Measurements from ENCODE around the gene PTGIS.
"Not testable (repeated sequence)": the region's sequence is repeated elsewhere in the genome, so short reads cannot be mapped to it uniquely, and the experiment has no call there.

Gene PTGIS

DNA sequence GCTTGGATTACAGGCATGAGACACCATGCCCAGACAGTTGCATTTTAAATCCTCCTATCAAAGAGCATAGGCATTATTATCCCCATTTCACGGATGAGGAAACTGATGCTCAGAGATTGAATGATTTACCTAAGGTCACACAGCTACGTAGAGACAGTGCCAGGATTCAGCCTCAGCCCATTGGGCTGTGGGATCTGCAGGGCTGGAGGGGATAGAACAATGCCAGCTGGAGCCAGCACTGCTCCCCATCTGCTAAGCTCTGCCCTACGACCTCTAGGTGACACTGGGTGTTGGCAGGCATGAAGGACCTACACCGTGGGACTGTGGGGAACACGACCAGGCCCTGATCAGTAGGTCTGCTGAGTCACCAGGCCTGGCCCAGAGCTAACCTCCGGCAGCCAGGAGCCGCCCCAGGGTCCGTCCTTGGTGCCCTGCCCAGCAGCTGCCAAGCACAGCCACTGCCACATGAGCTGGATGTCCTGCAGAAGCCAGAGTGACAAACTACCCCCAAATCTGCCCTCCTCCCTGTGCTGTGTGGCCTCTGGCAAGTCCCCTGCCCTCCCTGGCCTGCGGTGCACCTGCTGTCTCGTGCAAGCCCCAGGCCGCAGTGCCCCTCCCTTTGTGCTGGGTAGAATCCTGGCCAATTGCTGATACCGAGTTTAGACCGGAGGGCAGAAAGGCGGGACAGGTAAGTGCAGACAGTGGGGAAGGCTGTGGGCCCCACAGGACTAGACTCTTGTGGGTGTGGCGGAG lies 47.6 kb upstream of the PTGIS start:
- Histone ChIP-seq H2BK120ac (ENCODE audit: low read depth, low read length) (no peak overlapping the region), H2BK12ac (ENCODE audit: low read length in 2 of 2) (no peak overlapping the region), H3K27me3 (ENCODE audit: control insufficient read depth in 1 of 2, insufficient read depth in 1 of 2, low read length in 2 of 2) (peaks cover 0 to 6% of the 10 kb centered on the region in 2 experiments), H3K4me3 (ENCODE audit: insufficient read depth in 1 of 2, low read depth in 1 of 2, low read length in 2 of 2) (no peak overlapping the region), H2AK5ac (ENCODE audit: low read length, severe bottlenecking) (no peak overlapping the region), H4K91ac (ENCODE audit: low read length) (no peak overlapping the region), H3K23ac (ENCODE audit: low read length in 2 of 2) (no peak overlapping the region), H3K79me1 (replicated peaks; ENCODE audit: low read length, poor library complexity, severe bottlenecking) (no peaks in the 10 kb centered on the region), H3K4me2 (ENCODE audit: low read length, poor library complexity, severe bottlenecking) (no peak overlapping the region), H3K18ac (ENCODE audit: low read depth in 1 of 2, low read length in 2 of 2) (no peak overlapping the region), H3K9me3 (ENCODE audit: control insufficient read depth, low read length) (no peaks in the 10 kb centered on the region), H3K4me1 (ENCODE audit: control insufficient read depth, insufficient read depth, low read depth, low read length) (peaks cover 9% of the 10 kb centered on the region), H3K9ac (ENCODE audit: low read length) (no peak overlapping the region), H2BK15ac (ENCODE audit: low read depth, poor library complexity, severe bottlenecking) (no peak overlapping the region), H2AFZ (ENCODE audit: low read depth, low read length) (no peak overlapping the region), H3K4ac (ENCODE audit: low read depth in 1 of 2, low read length in 2 of 2) (no peak overlapping the region), H2BK5ac (ENCODE audit: low read depth, low read length, poor library complexity, severe bottlenecking) (no peak overlapping the region), H3K27ac (ENCODE audit: low read length, poor library complexity, severe bottlenecking) (no peak overlapping the region), H3K14ac (ENCODE audit: low read length in 2 of 2) (peak overlapping the region in 1 of 2 experiments; percentile 44), H3K36me3 (ENCODE audit: control insufficient read depth in 1 of 2, insufficient read depth in 2 of 2, low read depth in 1 of 2, low read length in 2 of 2) (no peaks in the 10 kb centered on the region), H4K8ac (ENCODE audit: low read length) (no peak overlapping the region)
- 80% methylated on average over 15 of the region's 15 CpGs for WGBS
- DNase-seq: no peak

DNA sequence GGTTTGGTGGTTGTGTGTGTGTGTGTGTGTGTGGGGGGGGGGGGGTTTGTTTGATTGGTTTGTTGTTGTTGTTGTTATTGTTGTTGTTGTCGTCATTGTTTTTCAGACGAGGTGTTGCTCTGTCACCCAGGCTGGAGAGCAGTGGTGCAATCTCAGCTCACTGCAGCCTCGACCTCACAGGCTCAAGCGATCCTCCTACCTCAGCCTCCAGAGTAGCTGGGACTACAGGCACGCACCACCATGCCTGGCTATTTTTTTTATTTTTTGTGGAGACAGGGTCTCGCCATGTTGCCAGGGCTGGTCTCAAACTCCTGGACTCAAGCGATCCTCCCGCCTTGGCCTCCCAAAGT lies 47.1 kb upstream of the PTGIS start:
- not testable (repeated sequence) for H3K27ac ChIP-seq (ENCODE audit: low read length, poor library complexity, severe bottlenecking); H3K4me3 ChIP-seq (ENCODE audit: insufficient read depth in 1 of 2, low read depth in 1 of 2, low read length in 2 of 2); H3K79me1 ChIP-seq (replicated peaks; ENCODE audit: low read length, poor library complexity, severe bottlenecking); H3K18ac ChIP-seq (ENCODE audit: low read depth in 1 of 2, low read length in 2 of 2); H3K9me3 ChIP-seq (ENCODE audit: control insufficient read depth, low read length); H3K4me2 ChIP-seq (ENCODE audit: low read length, poor library complexity, severe bottlenecking); H2BK12ac ChIP-seq (ENCODE audit: low read length in 2 of 2); H2BK15ac ChIP-seq (ENCODE audit: low read depth, poor library complexity, severe bottlenecking); H3K36me3 ChIP-seq (ENCODE audit: control insufficient read depth in 1 of 2, insufficient read depth in 2 of 2, low read depth in 1 of 2, low read length in 2 of 2); H2AK5ac ChIP-seq (ENCODE audit: low read length, severe bottlenecking); DNase-seq; H2BK5ac ChIP-seq (ENCODE audit: low read depth, low read length, poor library complexity, severe bottlenecking); H3K23ac ChIP-seq (ENCODE audit: low read length in 2 of 2); H4K8ac ChIP-seq (ENCODE audit: low read length); H3K27me3 ChIP-seq (ENCODE audit: control insufficient read depth in 1 of 2, insufficient read depth in 1 of 2, low read length in 2 of 2); H3K4ac ChIP-seq (ENCODE audit: low read depth in 1 of 2, low read length in 2 of 2); H2AFZ ChIP-seq (ENCODE audit: low read depth, low read length); H3K14ac ChIP-seq (ENCODE audit: low read length in 2 of 2); H3K9ac ChIP-seq (ENCODE audit: low read length); H4K91ac ChIP-seq (ENCODE audit: low read length); H2BK120ac ChIP-seq (ENCODE audit: low read depth, low read length); H3K4me1 ChIP-seq (ENCODE audit: control insufficient read depth, insufficient read depth, low read depth, low read length)
- WGBS: 89% methylated on average over 7 of the region's 8 CpGs

- Histone ChIP-seq H3K4ac (ENCODE audit: low read depth in 1 of 2, low read length in 2 of 2) (no peak overlapping the region), H3K27me3 (ENCODE audit: control insufficient read depth in 1 of 2, insufficient read depth in 1 of 2, low read length in 2 of 2) (peaks cover 0 to 3% of the 10 kb centered on the region in 2 experiments), H3K9ac (ENCODE audit: low read length) (no peak overlapping the region), H2AK5ac (ENCODE audit: low read length, severe bottlenecking) (no peak overlapping the region), H2BK12ac (ENCODE audit: low read length in 2 of 2) (no peak overlapping the region), H2BK15ac (ENCODE audit: low read depth, poor library complexity, severe bottlenecking) (no peak overlapping the region), H4K91ac (ENCODE audit: low read length) (no peak overlapping the region), H3K4me1 (ENCODE audit: control insufficient read depth, insufficient read depth, low read depth, low read length) (peaks cover 10% of the 10 kb centered on the region), H3K14ac (ENCODE audit: low read length in 2 of 2) (no peak overlapping the region), H2AFZ (ENCODE audit: low read depth, low read length) (no peak overlapping the region), H4K8ac (ENCODE audit: low read length) (no peak overlapping the region), H3K36me3 (ENCODE audit: control insufficient read depth in 1 of 2, insufficient read depth in 2 of 2, low read depth in 1 of 2, low read length in 2 of 2) (no peaks in the 10 kb centered on the region), H2BK120ac (ENCODE audit: low read depth, low read length) (no peak overlapping the region), H3K18ac (ENCODE audit: low read depth in 1 of 2, low read length in 2 of 2) (no peak overlapping the region), H3K4me2 (ENCODE audit: low read length, poor library complexity, severe bottlenecking) (no peak overlapping the region), H3K23ac (ENCODE audit: low read length in 2 of 2) (no peak overlapping the region), H2BK5ac (ENCODE audit: low read depth, low read length, poor library complexity, severe bottlenecking) (no peak overlapping the region), H3K79me1 (replicated peaks; ENCODE audit: low read length, poor library complexity, severe bottlenecking) (no peaks in the 10 kb centered on the region), H3K27ac (ENCODE audit: low read length, poor library complexity, severe bottlenecking) (no peak overlapping the region), H3K4me3 (ENCODE audit: insufficient read depth in 1 of 2, low read depth in 1 of 2, low read length in 2 of 2) (no peak overlapping the region), H3K9me3 (ENCODE audit: control insufficient read depth, low read length) (no peaks in the 10 kb centered on the region)
- WGBS: 79% methylated on average over 10 of the region's 13 CpGs
- no peak for DNase-seq
Observed at GRCh38 chr20:49614338-49615050, 46.6 kb upstream of the PTGIS start.

DNA sequence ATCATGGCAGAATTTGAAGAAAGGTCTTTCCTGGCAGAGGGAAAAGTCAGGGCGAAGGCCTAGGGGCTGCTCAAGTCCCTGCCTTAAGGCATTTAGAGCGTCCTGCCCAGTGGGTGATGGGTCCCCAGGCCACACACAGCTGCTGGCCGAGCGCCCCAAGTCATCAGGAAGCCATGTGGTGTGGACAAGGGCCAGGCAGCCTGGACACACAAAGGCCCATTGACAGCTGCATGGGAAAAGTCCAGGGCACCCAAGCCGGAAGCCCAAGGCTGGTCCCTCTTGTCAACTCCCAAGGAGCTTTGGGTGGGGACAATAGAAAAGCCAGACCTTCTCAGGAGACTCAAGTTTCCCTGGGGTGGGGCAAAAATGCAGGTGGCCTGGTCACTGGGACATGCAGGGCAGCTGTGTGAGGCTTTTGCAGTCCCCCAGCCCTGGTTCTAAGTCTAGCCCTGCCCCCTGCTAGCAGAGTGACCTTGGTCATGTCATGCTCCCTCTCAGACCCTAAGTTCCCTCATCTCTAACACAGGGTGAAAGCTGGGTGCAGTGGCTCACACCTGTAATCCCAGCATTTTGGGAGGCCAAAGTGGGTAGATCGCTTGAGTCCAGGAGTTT lies 44.3 kb upstream of the PTGIS start:
- Histone ChIP-seq H3K79me1 (replicated peaks; ENCODE audit: low read length, poor library complexity, severe bottlenecking) (no peaks in the 10 kb centered on the region), H3K4ac (ENCODE audit: low read depth in 1 of 2, low read length in 2 of 2) (no peak overlapping the region), H4K91ac (ENCODE audit: low read length) (no peak overlapping the region), H3K9ac (ENCODE audit: low read length) (no peak overlapping the region), H3K14ac (ENCODE audit: low read length in 2 of 2) (no peak overlapping the region), H2BK15ac (ENCODE audit: low read depth, poor library complexity, severe bottlenecking) (no peak overlapping the region), H3K4me2 (ENCODE audit: low read length, poor library complexity, severe bottlenecking) (no peak overlapping the region), H3K27ac (ENCODE audit: low read length, poor library complexity, severe bottlenecking) (no peak overlapping the region), H2BK5ac (ENCODE audit: low read depth, low read length, poor library complexity, severe bottlenecking) (no peak overlapping the region), H2BK120ac (ENCODE audit: low read depth, low read length) (no peak overlapping the region), H4K8ac (ENCODE audit: low read length) (no peak overlapping the region), H3K4me3 (ENCODE audit: insufficient read depth in 1 of 2, low read depth in 1 of 2, low read length in 2 of 2) (no peak overlapping the region), H3K4me1 (ENCODE audit: control insufficient read depth, insufficient read depth, low read depth, low read length) (peaks cover 11% of the 10 kb centered on the region), H2AFZ (ENCODE audit: low read depth, low read length) (no peak overlapping the region), H3K18ac (ENCODE audit: low read depth in 1 of 2, low read length in 2 of 2) (no peak overlapping the region), H2AK5ac (ENCODE audit: low read length, severe bottlenecking) (peak overlapping the region; percentile 28), H3K27me3 (ENCODE audit: control insufficient read depth in 1 of 2, insufficient read depth in 1 of 2, low read length in 2 of 2) (peaks cover 0 to 7% of the 10 kb centered on the region in 2 experiments), H3K36me3 (ENCODE audit: control insufficient read depth in 1 of 2, insufficient read depth in 2 of 2, low read depth in 1 of 2, low read length in 2 of 2) (no peaks in the 10 kb centered on the region), H3K9me3 (ENCODE audit: control insufficient read depth, low read length) (no peaks in the 10 kb centered on the region), H2BK12ac (ENCODE audit: low read length in 2 of 2) (no peak overlapping the region), H3K23ac (ENCODE audit: low read length in 2 of 2) (no peak overlapping the region)
- no peak for DNase-seq
- WGBS: 97% methylated on average over 6 of the region's 6 CpGs

All from mesenchymal stem cell (in vitro differentiated cells and primary cell).